SK-N-SH treated with all-trans-retinoic acid at 6 μM for 48 hours (cell line): Measurements from ENCODE around the gene TFCP2.

Experiments used
- CSDC2 ChIP-seq: fragments of 250-450 bp; sonication (Bioruptor Pico); IDR thresholded peaks from 2 replicates; pipeline ENCODE4 v1.5.0; 2020; ENCODE audit warnings: mild to moderate bottlenecking, moderate library complexity
- PPARA ChIP-seq: fragments of 250-450 bp; sonication (Bioruptor Pico); IDR thresholded peaks from 2 replicates; pipeline ENCODE4 v1.5.0; 2020; ENCODE audit warnings: mild to moderate bottlenecking, borderline replicate concordance
- RARB ChIP-seq: fragments of 250-450 bp; sonication (Bioruptor Pico); IDR thresholded peaks from 2 replicates; pipeline ENCODE4 v1.8.0; 2021; ENCODE audit warnings: mild to moderate bottlenecking, moderate library complexity
- TCF4 ChIP-seq: fragments of 250-450 bp; sonication (Bioruptor Pico); IDR thresholded peaks from 2 replicates; pipeline ENCODE4 v1.8.0; 2021; ENCODE audit warnings: mild to moderate bottlenecking, moderate library complexity, borderline replicate concordance
- TOX ChIP-seq: fragments of 250-450 bp; sonication (Bioruptor Pico); IDR thresholded peaks from 2 replicates; pipeline ENCODE4 v1.8.0; 2021; ENCODE audit warnings: mild to moderate bottlenecking, moderate library complexity, borderline replicate concordance
- ZFP3 ChIP-seq: fragments of 250-450 bp; sonication (Bioruptor Pico); IDR thresholded peaks from 2 replicates; pipeline ENCODE4 v1.5.0; 2020; ENCODE audit warnings: mild to moderate bottlenecking, moderate library complexity
- ZFP30 ChIP-seq: fragments of 450-650 bp; formaldehyde crosslinking; IDR thresholded peaks from 2 replicates; pipeline ENCODE4 v1.5.0; 2022; ENCODE audit warnings: mild to moderate bottlenecking, moderate library complexity
- ZNF70 ChIP-seq: fragments of 450-650 bp; formaldehyde crosslinking; IDR thresholded peaks from 2 replicates; pipeline ENCODE4 v1.5.0; 2020; ENCODE audit warnings: mild to moderate bottlenecking, moderate library complexity
- TF ChIP-seq, protein P1 (sequence below): fragments of 250-450 bp; sonication (Bioruptor Pico); IDR thresholded peaks from 2 replicates; pipeline ENCODE4 v1.8.0; 2020; ENCODE audit warnings: mild to moderate bottlenecking, moderate library complexity, borderline replicate concordance

DNA sequence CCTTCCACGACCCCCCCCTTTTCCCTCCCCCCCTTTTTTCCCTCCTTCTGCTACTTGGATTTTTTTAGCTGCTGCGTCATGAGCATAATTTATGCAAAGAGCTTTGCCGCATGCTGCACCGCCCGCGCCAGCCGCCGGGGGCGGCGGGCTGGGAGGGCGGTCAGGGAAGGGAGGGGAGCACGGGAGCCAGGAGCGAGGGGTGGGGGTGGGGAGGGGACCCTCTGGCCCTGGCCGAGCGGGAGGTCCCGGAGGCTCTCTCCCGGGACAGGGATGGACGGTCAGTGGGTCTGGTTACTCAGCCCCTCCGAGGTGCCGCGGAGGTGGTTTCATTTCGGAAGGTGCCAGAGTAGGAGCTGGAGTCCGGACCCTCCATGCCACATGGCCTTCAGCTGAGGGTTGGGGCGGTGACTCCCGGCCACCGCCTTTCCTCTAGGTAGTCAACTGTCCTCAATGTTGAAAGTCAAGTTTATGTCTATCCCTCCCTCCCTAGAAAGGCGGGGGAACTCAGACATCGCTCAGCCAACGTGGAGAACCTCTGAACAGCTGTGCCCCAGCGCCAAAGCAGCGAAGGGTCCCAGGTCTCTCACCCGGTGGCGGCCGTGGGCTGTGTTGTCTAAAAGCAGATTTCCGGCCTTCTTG lies 45.2 kb upstream of the TFCP2 start, which contains the start of gene POU6F1:
- TF ChIP-seq TCF4 (CRISPR knock-in tag), result no peak
- TF ChIP-seq RARB (CRISPR knock-in tag), result no peak
- TF ChIP-seq TOX (CRISPR knock-in tag), result no peak
- no peak for TF ChIP-seq PPARA
- TF ChIP-seq ZFP30, result no peak
- TF ChIP-seq, protein P1, sequence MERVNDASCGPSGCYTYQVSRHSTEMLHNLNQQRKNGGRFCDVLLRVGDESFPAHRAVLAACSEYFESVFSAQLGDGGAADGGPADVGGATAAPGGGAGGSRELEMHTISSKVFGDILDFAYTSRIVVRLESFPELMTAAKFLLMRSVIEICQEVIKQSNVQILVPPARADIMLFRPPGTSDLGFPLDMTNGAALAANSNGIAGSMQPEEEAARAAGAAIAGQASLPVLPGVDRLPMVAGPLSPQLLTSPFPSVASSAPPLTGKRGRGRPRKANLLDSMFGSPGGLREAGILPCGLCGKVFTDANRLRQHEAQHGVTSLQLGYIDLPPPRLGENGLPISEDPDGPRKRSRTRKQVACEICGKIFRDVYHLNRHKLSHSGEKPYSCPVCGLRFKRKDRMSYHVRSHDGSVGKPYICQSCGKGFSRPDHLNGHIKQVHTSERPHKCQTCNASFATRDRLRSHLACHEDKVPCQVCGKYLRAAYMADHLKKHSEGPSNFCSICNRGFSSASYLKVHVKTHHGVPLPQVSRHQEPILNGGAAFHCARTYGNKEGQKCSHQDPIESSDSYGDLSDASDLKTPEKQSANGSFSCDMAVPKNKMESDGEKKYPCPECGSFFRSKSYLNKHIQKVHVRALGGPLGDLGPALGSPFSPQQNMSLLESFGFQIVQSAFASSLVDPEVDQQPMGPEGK (CRISPR knock-in tag), result no peak; the same call in 1 of the 2 replicates
- 0 out of 2 replicates have a peak, but pooled peaks have one; percentile 40 for TF ChIP-seq ZFP3 (CRISPR knock-in tag)
- TF ChIP-seq CSDC2 (CRISPR knock-in tag), result no peak
- no peak for TF ChIP-seq ZNF70 (CRISPR knock-in tag)
